HG03108 (cell line): ENCODE results near the gene CD34.
A peak's percentile ranks its signal among the peaks of the same experiment; 100 is the strongest.

ENCODE experiments used
- ATAC-seq: cut with Tn5 transposase; IDR thresholded peaks from one replicate; pipeline ENCODE4 v1.9.1; 2021; ENCODE audit warnings: moderate library complexity; ENCODE audit not compliant: unreplicated experiment

Gene CD34

DNA sequence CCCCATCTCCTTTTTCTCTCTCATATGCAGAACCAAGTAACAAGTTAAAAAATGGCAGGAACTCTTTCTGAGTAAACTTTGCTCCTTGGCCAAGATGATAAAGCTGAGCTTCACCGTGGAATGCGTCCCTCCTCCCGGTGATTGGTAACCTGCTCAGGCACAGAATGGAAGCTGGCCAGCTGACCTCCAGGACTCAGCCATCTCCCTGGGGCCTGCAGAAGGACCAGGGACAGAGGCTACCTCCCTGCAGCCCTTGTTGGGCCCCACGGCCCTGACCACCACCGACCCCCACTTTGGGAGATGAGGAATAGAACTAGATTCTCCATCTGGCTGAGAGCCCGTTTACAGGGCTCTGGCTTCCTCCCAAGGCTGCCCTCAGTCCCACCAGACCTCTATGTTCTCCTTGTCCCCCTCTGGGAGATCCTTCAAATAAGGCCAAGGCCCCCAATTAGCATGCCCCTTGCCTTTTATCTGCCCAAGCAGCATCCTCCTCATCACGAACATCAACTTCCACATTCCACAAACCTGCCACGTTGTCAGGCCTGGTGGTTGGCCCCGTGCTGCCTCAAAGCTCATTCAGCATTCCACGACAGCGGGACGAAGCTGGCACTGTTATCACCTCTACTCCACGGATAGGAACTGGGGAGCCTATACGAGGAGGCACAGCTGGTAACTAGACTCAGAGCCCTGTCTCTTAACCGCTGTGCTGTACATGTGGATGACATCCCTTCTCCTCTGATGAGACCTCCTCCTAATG, 74.2 kb downstream of the CD34 start:
- no peak for ATAC-seq

GRCh38 chr1:207835958-207836357, 75.0 kb downstream of the CD34 start:
- ATAC-seq = no peak

DNA sequence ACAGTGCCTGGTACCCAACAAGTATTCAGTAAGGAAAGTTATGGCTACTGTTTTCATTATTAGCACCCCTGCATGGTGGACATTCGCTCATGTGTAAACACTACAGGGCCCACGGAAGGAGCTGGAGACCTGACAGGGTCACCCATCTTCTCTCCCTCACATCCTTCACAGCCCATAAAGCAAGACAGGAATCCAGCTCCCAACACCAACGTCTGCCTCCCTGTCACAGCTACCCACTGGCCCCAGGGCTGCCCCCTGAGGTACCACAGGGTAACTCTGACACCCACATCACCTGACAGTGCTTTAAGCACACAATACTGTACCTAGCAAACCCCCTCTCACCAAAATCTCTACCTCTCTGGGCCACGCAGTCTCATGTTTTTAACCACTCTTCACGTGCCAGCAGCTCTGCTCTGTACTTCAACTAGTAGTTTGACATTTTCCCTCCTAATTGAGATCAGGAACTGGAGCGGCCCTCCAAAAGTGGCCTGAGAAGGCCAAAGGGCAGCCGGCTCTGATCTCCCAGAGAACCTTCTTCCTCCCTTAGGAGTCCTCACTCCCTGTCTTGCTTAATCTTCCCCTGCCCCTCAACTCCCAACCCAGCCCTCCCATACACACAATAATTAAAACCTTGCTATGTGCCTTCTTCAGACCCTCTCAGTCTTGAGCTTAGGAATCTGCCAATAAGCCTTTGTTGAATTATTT, 76.8 kb downstream of the CD34 start:
- ATAC-seq = no peak

- ATAC-seq = no peak
Observed at GRCh38 chr1:207833381-207833780, 77.5 kb downstream of the CD34 start.

DNA sequence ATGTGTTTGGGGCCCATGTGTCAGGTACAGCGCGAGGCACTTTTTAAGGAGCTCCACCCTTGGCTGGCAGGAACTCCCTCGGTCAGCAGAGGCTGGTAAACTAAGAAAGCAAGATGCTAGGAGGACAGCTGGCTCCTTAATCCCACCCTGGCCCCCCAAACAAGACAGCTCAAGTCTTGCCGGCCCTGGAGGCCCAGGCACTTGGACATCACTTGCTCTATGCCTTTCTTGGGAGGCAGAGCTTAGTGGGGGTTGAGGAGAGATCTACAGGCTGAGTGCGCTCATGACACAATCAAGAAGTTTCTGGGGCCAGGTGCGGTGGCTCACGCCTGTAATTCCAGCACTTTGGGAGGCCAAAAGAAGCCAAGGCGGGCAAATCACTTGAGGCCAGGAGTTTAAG, 78.1 kb downstream of the CD34 start:
- ATAC-seq = no peak

- ATAC-seq = peak; percentile 83
Observed at GRCh38 chr1:207831517-207832327, 79.2 kb downstream of the CD34 start.
